NCI-H526 treated with DMSO at 0.1 percent for 48 hours (cell line): ENCODE data around the gene KANSL3.
"Not testable (repeated sequence)": the region's sequence is repeated elsewhere in the genome, so short reads cannot be mapped to it uniquely, and the experiment has no call there.

Source experiments
- DNase-seq: peaks from one replicate; lab custom pipeline; 2025; lab: John Stamatoyannopoulos, UW

KANSL3 gene

GRCh38 chr2:96557421-96557820 is 80.7 kb downstream of the KANSL3 start:
- not testable (repeated sequence) for DNase-seq

GRCh38 chr2:96556441-96557330 is 81.4 kb downstream of the KANSL3 start:
- DNase-seq, result no peak

GRCh38 chr2:96555146-96555610 is 82.9 kb downstream of the KANSL3 start:
- DNase-seq, result no peak

DNA sequence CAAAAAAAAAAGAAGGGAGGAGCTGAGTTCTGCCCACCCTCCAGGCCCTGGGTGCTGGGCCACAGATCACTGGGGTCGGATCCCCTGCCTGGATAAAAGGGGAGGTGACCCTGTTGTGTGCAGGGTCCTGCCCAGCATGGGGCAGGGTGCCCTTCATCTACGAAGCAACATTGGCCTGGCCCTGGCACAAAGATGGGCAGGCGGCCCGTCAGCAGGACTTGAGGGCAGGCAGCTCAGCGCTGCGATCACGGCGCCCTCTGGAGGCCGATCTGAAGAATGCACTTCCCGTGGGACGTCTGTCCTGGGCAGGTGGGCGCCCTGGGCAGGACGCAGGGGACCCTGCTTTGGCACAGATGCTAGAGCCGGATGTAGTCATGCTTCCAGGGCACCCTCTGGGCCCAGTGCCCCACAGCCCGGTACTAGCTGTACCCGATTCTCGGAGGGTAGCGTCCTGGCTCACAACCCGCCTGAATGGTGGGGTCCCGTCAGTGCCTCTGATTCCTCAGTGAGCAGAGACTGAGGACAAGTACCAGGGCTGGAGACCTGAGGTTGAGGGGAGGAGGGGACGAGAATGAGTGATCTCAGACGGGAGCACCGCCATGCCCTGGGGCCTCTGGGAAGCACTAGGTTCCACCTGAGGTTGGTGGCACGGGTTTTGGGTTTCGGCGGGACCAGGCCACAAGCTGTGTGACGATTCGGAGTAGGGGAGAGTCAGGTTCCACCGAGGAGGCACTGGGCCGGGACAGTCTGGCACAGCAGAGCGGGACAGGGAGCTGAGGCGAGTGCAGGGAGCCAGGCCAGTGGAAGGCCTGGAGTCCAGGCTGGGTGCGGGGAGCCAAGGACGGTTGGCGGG is 83.6 kb downstream of the KANSL3 start:
- DNase-seq, result peak; percentile 47

GRCh38 chr2:96553957-96554292 is 84.2 kb downstream of the KANSL3 start:
- DNase-seq, result not testable (repeated sequence)

GRCh38 chr2:96553176-96553956 is 84.7 kb downstream of the KANSL3 start:
- DNase-seq, result no peak

DNA sequence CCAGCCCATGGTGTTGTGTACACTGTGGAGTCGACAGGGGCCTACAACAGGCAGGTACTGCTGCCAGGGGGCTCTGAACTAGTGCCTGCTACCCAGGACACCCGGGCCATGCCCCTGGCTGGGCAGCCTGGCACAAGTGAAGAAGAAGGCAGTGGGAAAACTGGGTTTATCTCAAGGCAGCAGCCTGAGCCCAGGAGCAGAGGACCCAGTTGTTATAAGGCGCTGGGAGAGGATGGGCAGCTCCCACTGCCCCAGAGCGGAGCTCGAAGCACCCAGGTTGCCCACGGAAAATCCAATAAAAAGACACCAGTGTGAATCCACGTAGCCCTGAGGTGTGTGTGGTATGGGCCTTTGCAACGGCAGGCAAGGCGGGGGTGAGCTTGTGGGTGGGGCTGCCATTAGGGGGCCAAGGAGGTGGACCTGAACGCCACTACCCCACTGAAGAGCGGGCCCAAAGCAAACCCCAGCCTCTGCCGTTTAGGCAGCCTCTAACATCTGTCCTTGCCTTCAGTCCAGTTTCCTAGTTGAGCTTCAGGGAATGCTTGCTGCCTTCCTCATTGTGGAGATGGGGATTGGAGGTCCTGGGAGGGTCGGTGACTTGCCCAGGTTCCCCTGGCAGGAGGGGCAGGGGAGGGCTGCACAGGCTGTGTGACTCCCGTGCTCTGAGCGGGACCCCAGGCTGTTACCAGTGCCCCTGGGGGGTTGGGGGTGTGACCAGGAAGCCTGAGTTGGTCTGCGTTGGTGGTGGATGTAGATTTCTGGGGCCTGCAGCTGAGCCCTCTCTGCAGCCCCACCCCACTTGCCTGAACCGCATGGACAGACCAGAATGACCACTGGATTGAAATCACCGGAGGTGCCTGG is 85.6 kb downstream of the KANSL3 start:
- no peak for DNase-seq

DNA sequence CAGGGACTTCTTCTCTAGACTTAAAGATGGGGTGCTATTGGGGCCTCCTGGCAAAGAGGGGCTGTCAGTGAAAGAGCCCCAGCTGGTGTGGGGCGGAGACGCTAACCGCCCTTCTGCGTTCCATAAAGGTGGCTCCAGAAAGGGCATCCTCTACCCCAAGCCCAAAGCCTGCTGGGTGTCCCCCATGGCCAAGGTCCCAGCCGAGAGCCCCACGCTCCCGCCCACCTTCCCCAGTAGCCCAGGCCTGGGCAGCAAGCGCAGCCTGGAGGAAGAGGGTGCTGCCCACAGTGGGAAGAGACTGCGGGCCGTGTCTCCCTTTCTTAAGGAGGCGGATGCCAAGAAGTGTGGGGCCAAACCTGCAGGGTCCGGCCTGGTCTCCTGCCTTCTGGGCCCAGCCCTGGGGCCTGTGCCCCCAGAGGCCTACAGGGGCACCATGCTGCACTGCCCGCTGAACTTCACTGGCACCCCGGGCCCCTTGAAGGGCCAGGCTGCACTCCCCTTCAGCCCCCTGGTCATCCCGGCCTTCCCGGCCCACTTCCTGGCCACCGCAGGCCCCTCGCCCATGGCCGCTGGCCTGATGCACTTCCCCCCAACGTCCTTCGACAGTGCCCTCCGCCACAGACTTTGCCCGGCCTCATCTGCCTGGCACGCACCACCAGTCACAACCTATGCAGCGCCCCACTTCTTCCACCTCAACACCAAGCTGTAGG is 86.4 kb downstream of the KANSL3 start:
- DNase-seq, result no peak

DNA sequence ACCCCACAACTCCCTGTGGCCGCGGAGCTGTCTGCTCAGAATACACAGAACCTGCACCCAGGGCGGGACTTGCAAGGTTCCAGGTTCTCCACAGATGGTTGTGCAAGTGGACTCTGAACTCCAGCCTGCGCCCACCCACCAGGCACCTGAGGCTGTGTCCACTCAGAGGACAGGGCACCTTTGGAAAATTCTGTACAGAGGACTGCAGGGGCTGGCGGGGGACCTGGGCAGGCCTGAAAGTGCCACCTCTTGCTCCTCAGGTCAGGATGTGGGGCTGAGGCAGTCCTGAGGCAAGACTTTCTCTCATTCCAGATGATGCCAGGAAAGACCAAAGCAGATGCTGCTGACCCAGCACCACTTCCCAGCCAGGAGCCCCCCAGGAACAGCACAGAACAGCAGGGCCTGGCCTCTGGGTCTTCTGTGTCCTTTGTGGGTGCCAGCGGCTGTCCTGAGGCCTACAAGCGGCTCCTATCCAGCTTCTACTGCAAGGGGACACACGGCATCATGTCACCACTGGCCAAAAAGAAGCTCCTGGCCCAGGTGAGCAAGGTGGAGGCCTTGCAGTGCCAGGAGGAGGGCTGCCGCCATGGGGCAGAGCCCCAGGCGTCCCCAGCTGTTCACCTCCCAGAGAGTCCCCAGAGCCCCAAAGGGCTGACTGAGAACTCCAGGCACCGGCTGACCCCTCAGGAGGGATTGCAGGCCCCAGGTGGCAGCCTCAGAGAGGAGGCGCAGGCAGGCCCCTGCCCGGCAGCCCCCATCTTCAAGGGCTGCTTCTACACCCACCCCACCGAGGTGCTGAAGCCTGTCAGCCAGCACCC is 87.1 kb downstream of the KANSL3 start:
- DNase-seq, result no peak

GRCh38 chr2:96549967-96550786 is 87.9 kb downstream of the KANSL3 start:
- DNase-seq, result no peak

DNA sequence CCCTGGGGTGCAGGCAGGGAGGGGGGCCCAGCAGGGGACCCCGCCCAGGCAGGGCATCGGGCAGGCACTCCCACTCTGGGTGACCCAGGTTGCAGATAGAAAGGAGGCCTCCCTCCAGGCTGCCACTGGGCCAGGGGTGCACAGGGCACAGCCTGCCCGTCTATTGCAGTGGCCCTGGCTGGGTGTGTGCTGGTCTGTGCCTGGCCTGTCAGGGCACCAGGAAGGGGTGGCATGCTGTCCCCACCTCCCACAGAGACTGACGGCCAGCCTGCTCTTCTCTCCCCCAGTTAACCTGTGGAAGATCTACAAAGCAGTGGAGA is 88.7 kb downstream of the KANSL3 start:
- no peak for DNase-seq

GRCh38 chr2:96548558-96549465 is 89.3 kb downstream of the KANSL3 start:
- DNase-seq, result no peak

- DNase-seq, result no peak
Measured at GRCh38 chr2:96547731-96548171, 90.4 kb downstream of the KANSL3 start.

GRCh38 chr2:96547203-96547641 is 90.9 kb downstream of the KANSL3 start:
- no peak for DNase-seq

DNA sequence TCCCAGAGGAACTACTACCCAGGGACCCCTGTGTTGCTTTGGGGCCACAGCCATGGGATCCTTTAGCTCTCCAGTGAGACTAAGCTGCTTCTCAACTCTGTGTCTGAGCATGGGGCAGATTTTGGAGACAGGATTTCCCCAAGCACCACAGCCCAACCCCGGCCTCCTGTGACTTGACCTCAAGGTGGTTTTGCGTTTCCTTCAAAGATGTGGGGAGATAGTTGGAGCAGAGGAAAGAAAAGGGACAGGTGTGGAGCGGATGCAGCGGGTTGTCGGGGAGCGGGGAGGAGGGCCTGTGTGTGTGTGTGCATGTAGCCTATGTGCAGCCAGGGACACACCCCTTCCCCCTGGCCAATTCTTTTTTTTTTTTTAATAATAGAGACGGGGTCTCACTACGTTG is 91.3 kb downstream of the KANSL3 start:
- DNase-seq, result no peak

- no peak for DNase-seq
Measured at GRCh38 chr2:96546321-96546720, 91.8 kb downstream of the KANSL3 start.
